Stimulated activated CD8-positive, alpha-beta memory T cell treated with anti-CD3 and anti-CD28 coated beads, Interleukin-7, amount 100 ng/mL, for 1 hour (primary cell): Measurements from ENCODE around the gene HIVEP3.

Source experiments
- DNase-seq, 2 donors: peaks; one replicate each; pipeline ENCODE4 v3.0.0-alpha.2; 2020; ENCODE audit warnings: low read depth in 2 of 2

Gene HIVEP3

DNA sequence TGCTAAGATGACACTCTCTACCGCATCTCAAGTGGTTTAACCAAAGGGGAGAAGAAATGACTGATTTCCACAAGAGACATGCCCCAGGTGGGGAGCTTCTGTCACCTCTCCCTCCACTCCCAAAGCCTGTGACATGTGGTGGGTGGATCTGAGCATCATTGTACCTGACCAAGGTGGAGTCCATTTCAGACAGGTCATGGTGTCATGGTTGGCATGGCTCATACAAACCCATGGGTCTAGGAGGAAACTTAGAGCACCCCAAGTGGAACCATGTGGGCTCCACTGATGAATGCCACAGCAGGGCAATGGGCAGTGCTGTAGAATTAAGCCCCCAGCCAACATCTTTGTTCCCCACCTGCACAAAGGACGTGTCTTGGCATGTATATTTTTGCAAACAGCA is 302.7 kb downstream of the HIVEP3 start:
- DNase-seq = no peak

DNA sequence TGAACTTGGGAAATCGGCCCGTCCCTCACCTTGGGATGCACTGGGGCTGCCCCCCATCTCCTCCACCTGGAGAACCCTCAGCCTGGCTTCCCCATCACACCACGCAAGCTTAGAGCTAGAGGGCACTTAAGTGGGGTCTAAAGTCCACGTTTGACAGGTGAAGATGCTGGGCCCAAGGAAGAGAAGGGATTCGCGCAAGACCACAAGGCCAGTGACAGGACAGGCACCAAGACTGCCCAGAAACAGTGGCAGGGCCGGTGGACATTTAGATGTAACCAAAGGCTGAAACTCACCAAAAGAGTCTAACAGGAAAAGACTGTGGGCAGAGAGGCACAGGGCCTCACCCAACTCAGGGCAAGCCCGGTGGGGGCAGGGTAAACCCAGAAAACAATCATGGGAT is 303.4 kb downstream of the HIVEP3 start:
- DNase-seq = no peak

DNA sequence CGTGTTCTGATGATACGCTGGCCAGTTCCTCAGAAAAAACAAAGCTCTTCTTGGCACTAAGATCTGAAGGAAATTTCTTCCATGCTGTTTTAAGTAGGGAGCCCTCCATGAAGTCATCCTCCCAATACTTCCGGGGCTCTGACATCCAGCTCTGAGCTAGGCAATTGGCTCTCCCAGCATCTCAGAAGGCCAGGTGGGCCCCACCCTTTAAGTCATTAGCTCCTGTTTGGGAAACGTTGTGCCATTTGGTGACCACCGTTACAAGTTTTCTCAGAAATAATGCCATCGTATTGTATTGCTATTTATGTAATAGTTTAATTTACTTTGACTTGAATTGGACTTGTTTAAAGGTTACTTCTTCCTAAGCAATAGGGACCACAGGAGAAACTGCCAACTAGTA is 303.9 kb downstream of the HIVEP3 start:
- DNase-seq = no peak

DNA sequence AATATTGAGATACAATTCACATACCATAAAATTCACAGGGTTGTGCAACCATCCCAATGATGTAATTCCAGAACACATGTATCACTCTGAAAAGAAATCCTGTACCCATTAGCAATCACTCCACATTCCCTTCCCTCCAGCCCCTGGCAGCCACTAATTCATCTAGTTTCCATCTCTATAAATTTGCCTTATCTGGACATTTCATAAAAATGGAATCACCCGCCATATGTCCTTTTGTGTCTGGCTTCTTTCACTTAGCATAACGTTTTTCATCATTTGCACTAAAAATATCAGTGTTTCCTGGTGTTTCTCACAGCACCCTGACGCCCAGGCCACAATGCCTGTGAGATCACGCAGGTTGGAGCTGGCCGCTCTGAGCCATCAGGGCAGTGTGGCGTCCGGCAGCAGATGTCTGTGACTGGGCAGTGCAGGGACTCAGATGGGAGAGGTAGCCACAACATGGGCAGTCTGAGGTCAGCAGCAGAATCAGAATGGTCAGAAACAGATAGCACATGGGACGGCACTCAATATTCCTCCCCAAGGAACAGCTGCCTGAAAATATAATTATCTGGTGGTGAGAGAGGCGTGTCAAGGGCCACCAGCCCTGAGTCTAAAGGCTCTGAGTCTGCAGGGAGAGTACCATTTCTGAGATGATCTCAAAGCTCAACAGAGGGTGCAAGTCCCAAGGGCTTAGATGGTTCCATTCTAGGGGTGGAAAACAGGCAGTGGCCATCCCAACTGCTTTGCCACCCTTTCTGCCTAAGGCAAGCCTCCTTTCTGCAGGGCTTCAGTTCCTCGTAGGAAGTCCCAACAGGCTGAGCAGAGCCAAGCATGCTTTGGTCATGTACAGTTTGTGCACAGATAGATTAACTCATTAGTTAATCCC is 304.8 kb downstream of the HIVEP3 start:
- no peak for DNase-seq

DNA sequence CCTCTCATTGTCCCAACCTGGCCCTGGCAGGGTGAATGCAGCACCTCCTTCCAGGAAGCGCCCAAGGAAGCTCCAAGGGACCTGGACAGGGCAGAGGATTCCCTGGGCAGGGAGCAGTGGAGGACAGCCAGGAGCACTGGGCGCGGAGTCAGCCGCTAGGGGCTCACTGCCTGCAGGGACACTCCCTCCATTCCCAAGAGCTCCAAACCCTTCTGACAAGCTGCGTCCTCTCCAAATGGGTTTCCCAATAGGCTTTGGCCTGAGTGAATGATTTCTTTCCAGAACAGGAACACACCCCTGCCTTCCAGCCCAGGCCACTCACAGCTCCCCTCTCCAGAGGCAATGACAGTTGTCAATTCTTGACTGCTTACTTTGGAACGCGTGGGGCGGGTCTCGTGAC is 305.8 kb downstream of the HIVEP3 start:
- DNase-seq = no peak

DNA sequence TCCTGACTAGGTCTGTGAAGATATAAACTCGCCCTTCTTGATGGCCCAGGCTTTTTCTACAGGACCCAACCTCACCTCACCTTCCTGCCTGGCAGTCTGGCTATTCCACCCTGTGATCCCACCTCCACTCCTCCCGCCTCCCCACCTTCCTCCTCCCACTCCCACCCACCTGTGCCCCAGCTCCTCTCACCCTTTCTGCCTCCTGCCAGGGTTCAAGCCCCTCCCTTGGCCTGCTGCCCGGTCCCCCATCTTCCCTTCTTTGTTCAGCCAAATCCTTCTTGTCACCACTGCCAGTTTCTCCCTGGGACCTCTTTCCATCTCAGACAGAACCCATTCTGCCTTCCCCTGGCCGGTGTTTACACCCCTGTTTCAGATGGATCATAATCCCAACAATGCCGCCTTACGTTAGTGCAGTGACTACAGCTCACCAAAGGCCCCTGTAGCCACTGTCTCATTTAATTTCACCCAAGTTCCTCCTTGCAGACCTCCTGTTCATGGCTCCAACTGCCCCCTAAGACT is 306.7 kb downstream of the HIVEP3 start:
- no peak for DNase-seq

DNA sequence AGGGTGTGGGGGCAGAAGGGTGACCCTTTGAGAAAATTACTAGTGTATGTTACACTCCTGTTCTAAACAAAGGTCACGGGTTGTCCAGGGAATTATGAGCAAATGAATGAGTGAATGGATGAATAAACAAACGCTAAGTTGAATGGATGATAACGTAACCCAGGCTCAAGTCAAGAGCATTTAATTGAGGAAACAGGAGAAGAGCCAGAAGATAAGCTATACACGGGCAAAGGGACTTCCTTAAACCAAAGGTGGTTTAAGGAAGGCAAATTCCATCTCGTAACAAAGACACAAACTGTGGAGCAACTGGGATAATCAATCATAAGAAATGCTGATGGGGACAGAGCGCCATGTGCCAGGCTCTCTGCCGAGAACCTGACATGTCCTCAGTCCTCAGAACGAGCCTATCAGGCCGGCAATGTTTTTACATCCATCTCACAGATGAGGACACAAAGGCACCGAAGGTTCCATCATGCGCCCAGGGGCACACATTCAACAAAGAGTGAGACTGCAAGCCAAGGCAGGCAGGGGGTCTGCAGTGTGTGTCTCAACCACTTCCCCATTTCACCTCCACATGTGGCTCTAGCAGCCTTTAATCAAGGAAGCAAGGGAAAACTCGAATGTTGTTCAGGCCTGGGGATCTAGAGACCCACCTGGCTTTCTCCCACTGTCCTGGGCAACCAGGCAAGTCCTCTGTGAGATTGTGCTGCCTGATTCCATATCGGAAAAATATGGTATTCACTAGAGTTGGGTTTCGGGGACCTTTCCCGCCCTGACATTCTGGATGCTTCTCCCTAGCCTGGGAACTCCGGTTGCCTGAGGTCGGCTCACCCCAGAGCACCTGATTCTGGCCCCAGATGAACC is 307.4 kb downstream of the HIVEP3 start:
- no peak for DNase-seq

DNA sequence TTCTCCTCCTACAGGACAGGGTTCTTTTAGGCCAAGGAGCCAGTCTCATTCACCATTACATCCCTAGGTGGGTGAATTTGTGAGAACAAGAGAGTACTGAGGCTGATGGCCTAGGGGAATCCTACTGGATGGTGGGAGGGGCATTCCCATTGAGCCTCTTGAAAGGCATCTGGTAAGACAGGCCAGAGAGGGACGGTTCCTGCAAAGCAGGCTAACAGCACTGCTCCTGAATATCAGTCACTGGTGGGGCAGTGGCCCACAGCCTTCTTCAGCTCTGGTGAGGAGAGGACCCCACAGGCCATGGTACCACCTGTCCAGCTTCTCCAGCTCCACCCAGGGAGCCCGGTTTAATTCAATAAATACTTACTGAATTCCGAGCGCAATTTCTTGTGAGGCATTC is 308.4 kb downstream of the HIVEP3 start:
- no peak for DNase-seq

DNA sequence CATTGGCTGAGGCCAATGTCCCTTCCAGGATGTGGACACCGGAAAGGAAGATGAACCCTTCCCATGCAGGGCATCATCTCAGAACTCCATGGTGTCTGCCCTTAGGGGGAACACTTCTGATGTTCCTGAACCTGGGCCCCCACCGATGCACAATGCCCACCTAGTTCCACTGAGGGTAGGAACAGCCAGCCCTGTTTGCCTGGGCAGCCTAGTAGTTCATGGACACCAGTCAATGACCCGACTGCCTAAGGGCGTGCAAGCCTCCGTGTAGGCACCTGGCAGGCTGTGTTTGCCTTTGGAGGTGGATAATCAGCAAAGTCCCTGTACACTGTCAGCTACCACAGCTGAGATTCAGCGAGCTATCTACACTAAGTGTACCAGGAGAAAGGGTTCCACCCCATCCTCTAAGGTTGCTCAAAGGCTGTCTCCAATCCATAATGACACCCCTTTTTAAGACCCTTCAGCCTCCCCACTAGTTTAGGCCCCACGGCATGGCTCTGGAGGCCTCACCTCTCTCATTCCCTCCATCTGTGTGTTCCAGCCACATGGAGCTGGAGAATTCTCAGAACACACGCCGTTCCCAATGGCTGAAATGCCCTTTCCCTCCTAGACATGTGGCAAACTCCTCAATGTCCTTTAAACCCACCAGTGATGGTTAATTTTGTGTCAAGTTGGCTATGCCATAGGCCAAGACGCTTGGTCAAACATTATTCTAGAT is 309.4 kb downstream of the HIVEP3 start:
- DNase-seq = no peak

DNA sequence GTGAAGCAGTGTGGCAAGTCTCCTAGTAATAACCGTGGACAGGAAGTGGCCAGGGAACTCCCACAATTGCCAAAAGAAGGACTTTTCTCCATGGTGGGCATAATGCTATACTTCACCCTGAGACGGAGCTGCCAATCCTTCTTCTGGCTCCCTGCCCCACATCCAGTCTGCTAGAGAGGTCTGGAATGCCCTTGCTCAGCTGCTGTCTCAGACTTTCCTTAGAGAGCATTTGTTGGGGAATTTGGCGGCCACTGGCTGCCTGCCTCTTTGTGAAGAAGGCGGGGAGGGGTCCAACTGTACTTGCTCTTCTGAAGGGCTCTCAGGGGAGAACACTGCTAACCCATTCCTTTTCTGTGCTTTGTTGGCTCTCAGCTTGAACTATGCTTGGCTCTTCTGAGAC is 310.5 kb downstream of the HIVEP3 start:
- no peak for DNase-seq

DNA sequence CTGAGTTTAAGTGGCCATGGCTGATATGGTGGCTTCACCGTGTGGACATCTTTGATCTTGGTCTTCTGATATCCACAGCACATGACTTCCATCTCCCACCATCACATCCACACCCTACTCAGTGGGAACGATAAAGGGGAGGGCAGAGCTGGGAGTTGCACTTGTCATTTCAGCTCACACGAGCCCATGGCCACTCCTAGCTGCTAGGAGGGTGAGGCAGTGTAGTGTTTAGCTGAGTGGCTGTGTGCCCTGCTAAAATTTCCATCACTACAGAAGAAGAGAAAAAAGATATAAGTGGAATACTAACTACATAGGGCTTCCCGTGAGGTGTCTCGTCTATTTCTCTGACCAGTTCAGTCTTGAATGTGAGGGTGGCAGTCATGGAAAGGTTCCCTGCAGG is 310.9 kb downstream of the HIVEP3 start:
- no peak for DNase-seq

DNA sequence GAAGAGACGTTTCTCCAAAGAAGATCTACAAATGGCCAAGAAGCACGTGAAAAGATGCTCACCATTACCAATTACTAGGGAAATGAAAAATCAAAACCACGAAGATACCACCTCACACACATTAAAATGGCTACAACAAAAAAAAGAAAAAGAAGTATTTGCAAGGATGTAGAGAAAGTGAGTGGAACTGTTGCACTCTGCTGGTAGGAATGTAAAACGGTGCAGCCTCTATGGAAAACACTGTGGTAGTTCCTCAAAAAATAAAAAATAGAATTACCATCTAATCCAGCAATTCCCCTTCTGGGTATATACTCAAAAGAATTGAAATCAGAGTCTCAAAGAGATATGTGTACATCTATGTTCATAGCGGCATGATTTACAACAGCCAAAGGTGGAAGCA is 318.8 kb downstream of the HIVEP3 start:
- DNase-seq = no peak

DNA sequence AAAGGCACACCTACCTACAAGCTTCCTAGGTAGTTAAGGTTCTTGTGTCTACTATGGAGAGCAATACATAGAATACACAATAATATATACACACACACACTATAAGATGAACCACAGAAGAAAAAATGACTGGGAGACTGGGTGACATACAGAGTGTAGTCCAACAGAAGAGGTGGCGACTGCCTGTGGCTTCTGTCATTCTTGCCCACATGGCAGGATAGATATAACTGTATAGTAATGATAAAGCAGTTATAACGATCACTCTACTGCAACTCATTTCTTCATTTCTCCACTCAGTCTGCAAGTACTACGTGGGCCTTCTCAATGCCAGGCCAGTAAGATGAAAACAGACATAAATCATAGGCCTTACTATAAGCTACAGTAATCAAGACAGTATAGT is 320.4 kb downstream of the HIVEP3 start:
- DNase-seq = no peak

DNA sequence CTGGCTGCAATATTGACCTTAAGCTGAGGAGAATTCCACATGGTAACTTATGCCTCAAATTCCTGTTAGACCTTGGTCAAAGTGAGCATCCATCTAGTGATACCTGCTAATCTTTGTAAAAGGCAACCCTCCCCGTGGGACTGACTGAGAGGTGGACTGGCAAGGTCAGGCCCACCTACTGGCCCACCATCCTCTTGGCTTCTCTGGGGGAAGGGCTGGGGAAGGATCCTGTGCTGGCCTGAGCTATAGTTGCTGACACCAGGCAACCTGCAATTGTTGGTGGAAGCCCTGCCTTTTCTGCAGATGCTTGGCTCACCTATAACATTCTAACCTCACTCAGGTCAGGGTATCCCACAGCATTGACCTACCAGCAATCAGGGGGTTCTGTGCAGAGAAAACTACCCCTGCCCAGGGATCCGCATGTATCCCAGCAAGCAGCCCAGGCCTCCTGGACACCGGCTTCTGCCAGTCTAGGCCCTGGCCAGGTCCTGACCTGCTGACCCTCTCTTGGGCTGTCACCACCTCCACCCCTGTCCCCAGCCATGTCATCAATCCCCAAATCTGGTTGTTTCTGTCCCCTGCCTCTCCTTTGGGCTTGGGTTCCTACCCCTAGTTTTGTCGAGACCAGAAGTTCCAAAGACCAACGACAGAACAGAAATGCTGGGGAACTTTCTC is 326.1 kb downstream of the HIVEP3 start:
- DNase-seq = no peak

DNA sequence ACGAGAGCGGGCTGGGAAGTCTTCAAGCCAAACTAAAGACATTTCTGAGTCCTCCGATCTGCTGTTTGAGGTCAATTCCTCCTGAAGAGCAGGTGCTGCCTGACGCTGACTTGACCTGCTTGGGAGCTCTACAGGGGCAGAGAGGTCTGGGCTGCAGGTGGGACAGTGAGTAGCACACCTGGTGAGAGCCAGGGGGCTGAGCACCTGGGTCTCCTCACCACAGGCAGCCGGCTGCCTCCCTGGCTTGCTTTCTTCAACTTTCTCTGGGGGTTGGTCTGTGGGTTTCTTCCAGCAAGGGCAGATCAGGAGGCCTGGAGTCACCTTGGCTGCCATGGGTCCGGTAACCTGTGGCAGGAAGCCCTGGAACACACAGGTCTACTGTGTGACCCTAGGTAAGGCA is 326.8 kb downstream of the HIVEP3 start:
- DNase-seq = no peak

DNA sequence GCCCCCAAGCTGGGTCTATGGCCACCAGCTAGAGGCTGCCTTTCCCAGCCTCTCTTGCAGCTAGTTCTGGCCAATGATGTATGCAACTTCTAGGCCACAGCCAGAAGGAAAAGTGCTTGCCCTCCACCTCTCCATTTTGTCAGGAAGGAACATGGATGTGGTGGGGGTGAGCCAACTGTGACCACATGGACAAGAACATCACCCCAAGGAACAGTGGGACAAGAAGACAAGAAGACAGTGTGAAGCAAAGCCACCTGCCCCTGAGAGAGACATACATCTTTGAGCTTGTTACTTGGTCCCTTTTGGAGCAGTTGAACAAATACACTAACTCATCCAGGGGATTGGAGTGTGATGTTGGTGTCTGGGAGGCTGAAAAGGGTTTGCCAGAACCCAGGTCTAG is 328.4 kb downstream of the HIVEP3 start:
- DNase-seq = no peak

DNA sequence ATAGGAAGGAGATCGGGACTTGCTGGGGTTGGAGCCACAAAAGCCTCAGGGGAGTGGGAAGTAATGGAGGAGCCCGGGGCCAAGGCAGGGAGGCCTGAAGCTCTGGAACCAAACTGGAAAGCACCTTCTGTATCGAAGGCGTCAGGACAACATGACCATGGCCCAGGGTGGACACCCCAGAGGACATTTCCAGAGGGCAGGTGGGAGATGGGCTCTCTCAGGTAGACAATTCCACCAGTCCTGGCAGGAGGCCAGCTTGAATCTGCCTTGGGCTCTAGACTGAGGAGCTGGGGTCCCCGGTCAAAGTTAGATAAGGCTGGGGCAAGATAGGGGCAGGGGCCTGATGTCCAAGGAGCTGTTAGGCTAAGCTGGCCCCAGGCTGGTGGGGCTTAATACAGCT is 329.3 kb downstream of the HIVEP3 start:
- no peak for DNase-seq

DNA sequence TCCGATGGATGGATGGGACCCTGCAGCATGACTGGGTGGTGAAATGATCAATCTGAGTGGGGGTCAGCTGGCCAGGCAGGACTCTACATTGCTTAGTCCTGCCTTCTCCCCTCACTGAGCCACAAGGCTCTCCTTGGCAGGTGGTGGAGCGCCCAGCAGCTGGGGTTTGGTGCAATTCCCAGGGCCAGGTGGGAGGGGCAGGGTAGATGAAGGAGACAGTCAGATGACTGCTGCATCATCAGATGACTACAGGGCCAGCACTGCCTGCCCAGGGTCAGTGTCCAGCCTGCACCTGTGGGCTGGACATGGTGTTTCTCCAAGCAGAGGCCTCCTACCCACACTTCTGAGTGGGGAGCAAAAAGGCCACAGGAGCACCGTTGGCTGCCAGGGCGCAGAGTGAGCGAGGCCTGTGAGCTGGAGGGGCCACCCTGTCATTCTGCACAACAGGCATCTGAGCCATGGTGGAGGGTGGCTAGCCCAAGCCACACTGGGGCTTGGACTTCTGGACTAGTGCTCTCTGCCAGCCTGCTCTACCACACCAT is 330.3 kb downstream of the HIVEP3 start:
- no peak for DNase-seq

DNA sequence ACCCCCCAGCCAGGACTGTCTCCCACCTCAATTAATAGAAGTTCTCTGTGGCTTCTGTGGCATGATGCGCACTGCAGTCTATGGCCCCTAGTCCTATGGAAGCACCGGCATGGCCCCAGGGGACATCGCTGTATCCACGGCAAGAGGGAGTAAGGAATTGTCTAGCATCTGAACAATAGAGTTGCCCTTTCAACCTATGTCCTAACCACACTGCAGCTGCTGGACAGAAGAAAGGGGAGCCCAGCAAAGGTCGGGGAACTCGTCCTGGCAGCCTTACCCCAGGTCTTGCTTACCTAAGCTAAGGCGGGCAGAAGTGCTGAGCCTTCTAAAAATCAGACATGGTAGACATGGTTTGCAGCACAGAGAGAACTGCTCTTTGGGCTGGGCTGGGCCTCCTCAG is 330.9 kb downstream of the HIVEP3 start:
- DNase-seq = no peak

DNA sequence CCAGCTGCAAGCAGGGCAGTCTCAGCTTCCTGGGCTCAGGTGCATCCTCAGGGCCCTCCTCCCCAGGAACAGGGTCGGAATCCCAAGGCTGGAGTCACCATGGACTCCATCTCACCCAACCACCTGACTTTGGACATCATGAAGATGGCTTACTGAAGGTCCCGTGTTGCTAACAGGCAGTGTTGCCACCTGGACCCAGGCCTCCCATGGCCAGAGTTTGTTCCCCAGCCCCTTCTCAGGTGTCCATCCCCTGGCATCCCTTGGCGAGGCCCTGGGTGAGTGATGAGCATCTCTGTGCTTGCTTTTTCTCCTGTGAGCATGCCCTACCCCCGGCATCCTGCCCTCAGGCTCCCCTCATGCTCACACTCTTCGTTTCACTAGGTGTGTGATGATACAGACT is 332.5 kb downstream of the HIVEP3 start:
- DNase-seq = no peak
